Endothelial cell (in vitro differentiated cells): Measurements from ENCODE around the gene PCNX2. TPM values are rescaled to one million over a fixed set of nuclear protein-coding genes. Genes with fewer than 3 reads are reported as not detected.

Experiments used
- DNase-seq: peaks from one replicate; pipeline ENCODE4 v3.0.0; 2021; ENCODE audit warnings: low spot score
- H3K27ac Mint-ChIP-seq: one replicate; pipeline ENCODE4 v1.8.0; 2021; ENCODE audit warnings: mixed read lengths, inconsistent platforms; ENCODE audit not compliant: unreplicated experiment
- H3K27me3 Mint-ChIP-seq: one replicate; pipeline ENCODE4 v1.8.0; 2021; ENCODE audit warnings: mild to moderate bottlenecking, moderate library complexity, mixed read lengths, inconsistent platforms; ENCODE audit not compliant: unreplicated experiment
- H3K36me3 Mint-ChIP-seq: one replicate; pipeline ENCODE4 v1.8.0; 2021; ENCODE audit warnings: mild to moderate bottlenecking, low read depth, mixed read lengths, inconsistent platforms; ENCODE audit not compliant: unreplicated experiment
- H3K4me1 Mint-ChIP-seq: one replicate; pipeline ENCODE4 v1.8.0; 2021; ENCODE audit warnings: mild to moderate bottlenecking, mixed read lengths, inconsistent platforms; ENCODE audit not compliant: unreplicated experiment
- H3K4me3 Mint-ChIP-seq: one replicate; pipeline ENCODE4 v1.8.0; 2021; ENCODE audit warnings: mild to moderate bottlenecking, mixed read lengths, inconsistent platforms; ENCODE audit not compliant: unreplicated experiment
- H3K9me3 Mint-ChIP-seq: one replicate; pipeline ENCODE4 v1.8.0; 2021; ENCODE audit warnings: mixed read lengths, inconsistent platforms; ENCODE audit not compliant: unreplicated experiment
- total RNA-seq: library from RNA; stranded (reverse); fragmentation: NEBNext Ultra II Directional; extraction: Animal tissue kit (Norgen Biotek cat#: 25700); gene quantifications from one replicate; pipeline ENCODE4 v1.2.1, GENCODE V29; 2021; ENCODE audit not compliant: unreplicated experiment
- TF ChIP-seq, protein P1 (sequence below): fragments of 200-600 bp; sonication (generic); IDR thresholded peaks from one replicate; pipeline ENCODE4 v1.5.0; 2021; ENCODE audit warnings: antibody characterized with exemption; ENCODE audit not compliant: unreplicated experiment

The PCNX2 gene
- total RNA-seq, 1 donor from 2014 or later: 24.0 TPM

DNA sequence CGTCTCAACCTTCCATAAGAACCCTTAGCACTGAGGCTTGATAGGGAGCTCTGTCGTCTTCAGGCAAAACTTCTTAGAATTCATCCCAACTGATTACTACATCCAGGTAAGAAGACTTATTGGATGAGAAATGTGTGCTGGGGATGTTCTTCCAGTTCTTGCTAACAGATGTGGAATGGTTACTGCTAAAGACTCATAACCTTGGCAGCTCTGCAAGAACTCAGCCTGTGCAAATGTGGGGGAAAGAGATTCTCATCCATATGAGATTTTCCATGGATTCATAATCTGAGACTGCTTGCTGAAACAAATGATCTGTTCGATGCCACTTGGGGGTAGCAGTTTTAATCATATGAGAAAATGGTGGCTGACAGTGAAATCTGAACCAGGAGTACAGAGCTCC lies 296.9 kb downstream of the PCNX2 start:
- Mint-ChIP-seq H3K36me3 (peaks cover 40% of the 10 kb centered on the region), H3K27ac (no peak overlapping the region), H3K4me3 (peak overlapping the region; percentile 29), H3K9me3 (peaks cover 8% of the 10 kb centered on the region), H3K4me1 (no peaks in the 10 kb centered on the region), H3K27me3 (no peaks in the 10 kb centered on the region)
- TF ChIP-seq, protein P1, sequence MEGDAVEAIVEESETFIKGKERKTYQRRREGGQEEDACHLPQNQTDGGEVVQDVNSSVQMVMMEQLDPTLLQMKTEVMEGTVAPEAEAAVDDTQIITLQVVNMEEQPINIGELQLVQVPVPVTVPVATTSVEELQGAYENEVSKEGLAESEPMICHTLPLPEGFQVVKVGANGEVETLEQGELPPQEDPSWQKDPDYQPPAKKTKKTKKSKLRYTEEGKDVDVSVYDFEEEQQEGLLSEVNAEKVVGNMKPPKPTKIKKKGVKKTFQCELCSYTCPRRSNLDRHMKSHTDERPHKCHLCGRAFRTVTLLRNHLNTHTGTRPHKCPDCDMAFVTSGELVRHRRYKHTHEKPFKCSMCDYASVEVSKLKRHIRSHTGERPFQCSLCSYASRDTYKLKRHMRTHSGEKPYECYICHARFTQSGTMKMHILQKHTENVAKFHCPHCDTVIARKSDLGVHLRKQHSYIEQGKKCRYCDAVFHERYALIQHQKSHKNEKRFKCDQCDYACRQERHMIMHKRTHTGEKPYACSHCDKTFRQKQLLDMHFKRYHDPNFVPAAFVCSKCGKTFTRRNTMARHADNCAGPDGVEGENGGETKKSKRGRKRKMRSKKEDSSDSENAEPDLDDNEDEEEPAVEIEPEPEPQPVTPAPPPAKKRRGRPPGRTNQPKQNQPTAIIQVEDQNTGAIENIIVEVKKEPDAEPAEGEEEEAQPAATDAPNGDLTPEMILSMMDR: no peak
- DNase-seq: no peak

- peaks cover 45% of the 10 kb centered on the region for H3K36me3 Mint-ChIP-seq
- H3K27ac Mint-ChIP-seq: no peak overlapping the region
- no peaks in the 10 kb centered on the region for H3K27me3 Mint-ChIP-seq
- TF ChIP-seq, protein P1: no peak
- no peak overlapping the region for H3K4me3 Mint-ChIP-seq
- DNase-seq: no peak
- H3K9me3 Mint-ChIP-seq: peaks cover 11% of the 10 kb centered on the region
- no peaks in the 10 kb centered on the region for H3K4me1 Mint-ChIP-seq
Measured at GRCh38 chr1:232998138-232998537, 297.4 kb downstream of the PCNX2 start.

DNA sequence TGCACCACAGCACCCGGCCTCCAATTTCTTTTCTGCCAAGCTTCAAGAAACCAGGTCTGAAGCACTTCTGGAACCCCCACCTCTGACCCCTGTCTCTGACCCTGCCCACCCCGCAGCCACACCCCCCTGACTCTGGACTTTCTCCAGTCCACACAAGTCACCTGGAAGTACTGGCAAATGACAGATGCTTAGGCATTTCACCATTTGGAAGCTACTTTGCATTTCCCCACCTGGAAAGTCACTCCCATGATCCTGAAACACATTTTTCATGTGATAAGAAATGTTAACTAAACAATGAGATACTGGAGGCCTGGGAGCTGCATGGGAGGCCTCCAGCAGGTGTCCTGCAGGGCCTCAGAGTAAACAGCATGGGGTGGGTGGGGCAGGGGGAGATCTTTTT lies 299.4 kb downstream of the PCNX2 start:
- no peaks in the 10 kb centered on the region for H3K27me3 Mint-ChIP-seq
- TF ChIP-seq, protein P1: no peak
- H3K27ac Mint-ChIP-seq: no peak overlapping the region
- peaks cover 63% of the 10 kb centered on the region for H3K36me3 Mint-ChIP-seq
- peaks cover 14% of the 10 kb centered on the region for H3K9me3 Mint-ChIP-seq
- H3K4me1 Mint-ChIP-seq: no peaks in the 10 kb centered on the region
- DNase-seq: no peak
- H3K4me3 Mint-ChIP-seq: no peak overlapping the region

DNA sequence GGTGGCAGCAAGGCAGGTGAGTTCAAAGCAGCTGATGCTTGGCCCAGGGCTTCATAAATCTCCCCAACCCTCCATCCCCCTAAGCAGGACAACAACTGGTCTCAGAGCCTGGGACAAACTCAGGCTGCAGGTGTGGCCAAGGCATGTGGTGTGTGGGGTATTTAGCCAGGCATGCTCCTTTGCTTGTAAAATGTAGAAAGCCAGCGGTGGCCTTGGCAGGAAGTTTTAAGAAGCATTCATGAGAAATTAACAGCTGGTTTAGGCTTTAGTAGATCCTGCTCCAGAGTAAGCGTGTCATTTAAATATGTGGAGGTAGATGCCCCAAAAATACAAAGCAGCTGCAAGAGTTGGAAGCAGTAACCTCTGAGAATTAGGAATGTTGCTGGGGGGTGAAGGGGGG lies 300.3 kb downstream of the PCNX2 start:
- no peak overlapping the region for H3K27ac Mint-ChIP-seq
- no peaks in the 10 kb centered on the region for H3K27me3 Mint-ChIP-seq
- no peak overlapping the region for H3K4me3 Mint-ChIP-seq
- H3K4me1 Mint-ChIP-seq: no peaks in the 10 kb centered on the region
- H3K9me3 Mint-ChIP-seq: peaks cover 14% of the 10 kb centered on the region
- H3K36me3 Mint-ChIP-seq: peaks cover 61% of the 10 kb centered on the region
- DNase-seq: no peak
- TF ChIP-seq, protein P1: no peak

DNA sequence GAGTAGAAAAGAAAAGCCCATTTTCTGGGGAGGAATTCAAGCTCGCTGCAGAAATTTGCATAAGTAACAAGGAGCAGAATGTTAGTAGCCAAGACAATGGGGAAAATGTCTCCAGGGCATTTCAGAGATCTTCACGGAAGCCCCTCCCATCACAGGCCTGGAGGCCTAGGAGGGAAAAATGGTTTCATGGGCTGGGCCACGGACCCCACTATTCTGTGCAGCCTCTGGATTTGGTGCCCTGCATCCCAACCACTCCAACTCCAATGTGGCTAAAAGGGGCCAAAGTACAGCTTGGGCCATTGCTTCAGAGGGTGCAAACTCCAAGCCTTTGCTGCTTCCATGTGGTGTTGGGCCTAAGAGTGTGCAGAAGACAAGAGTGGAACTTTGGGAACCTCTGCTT lies 302.0 kb downstream of the PCNX2 start:
- Mint-ChIP-seq H3K36me3 (peaks cover 59% of the 10 kb centered on the region), H3K4me3 (peak overlapping the region; percentile 70), H3K27ac (no peak overlapping the region), H3K4me1 (no peaks in the 10 kb centered on the region), H3K9me3 (peaks cover 14% of the 10 kb centered on the region), H3K27me3 (no peaks in the 10 kb centered on the region)
- no peak for DNase-seq
- TF ChIP-seq, protein P1: no peak
